Stimulated activated CD4-positive, alpha-beta T cell treated with anti-CD3 and anti-CD28 coated beads, Interleukin-12 subunit alpha, Interleukin-12 subunit beta, amount 100 ng/mL, for 4 hours (primary cell): Measurements from ENCODE around the gene ORAI3.
"Not testable (repeated sequence)": the region's sequence is repeated elsewhere in the genome, so short reads cannot be mapped to it uniquely, and the experiment has no call there.

Source experiments
- DNase-seq: peaks from one replicate; pipeline ENCODE4 v3.0.0-alpha.2; 2020

The ORAI3 gene

DNA sequence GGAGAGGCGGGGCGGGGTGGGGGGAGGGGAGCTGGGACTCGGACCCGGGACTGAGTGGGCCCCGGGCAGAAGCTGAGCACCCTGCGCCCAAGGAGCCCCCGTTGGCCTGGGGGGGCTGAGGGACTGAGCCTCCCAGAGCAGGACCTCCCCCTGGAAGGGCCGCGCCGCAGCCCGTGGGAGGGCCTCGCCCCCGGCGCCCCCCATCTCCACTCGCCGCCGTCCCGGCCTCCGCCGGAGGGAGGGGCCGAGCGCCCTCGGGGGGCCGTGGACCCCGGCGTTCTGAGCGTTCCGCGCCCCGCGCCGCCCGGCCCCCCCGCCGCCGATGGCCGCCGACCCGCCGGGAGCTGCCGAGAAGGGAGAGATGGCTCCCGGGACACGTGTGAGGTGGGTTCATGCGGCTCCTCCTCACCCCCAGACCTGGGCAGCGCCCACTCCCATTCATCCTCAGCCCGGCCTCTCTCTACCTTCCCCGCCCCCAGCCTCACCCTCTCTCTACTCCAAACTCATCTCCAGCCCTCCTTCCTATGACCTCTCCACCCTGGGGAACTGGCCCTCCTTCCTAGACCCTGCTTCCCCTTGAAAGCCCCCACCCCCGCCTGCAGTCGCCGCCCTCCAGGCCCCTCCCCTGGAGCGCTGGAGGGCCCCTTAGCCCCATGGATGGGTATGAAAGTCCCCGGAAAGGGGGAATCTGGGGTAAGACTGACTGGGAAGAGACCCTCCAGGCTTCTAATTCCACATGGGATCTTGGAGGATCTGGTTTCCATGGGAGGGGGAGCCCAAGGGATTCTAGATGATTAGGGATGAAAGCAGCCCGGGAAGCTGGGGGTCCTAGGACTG, 24.6 kb upstream of the ORAI3 start:
- no peak for DNase-seq

GRCh38 chr16:30924913-30925631, 23.8 kb upstream of the ORAI3 start:
- DNase-seq = no peak

DNA sequence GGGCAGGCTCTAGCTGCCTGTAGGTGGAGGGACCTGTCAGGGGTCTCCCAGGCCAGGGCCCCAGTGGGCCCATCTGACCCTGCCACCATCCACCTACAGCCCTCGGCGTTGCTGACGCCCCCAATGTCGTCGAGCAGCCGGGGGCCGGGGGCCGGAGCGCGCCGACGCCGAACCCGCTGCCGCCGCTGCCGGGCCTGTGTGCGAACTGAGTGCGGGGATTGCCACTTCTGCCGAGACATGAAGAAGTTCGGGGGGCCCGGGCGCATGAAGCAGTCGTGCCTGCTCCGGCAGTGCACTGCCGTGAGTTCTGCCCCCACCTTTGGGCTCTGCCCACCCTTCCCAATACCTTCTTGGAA, 23.3 kb upstream of the ORAI3 start:
- DNase-seq = no peak

GRCh38 chr16:30925995-30926811, 22.7 kb upstream of the ORAI3 start:
- no peak for DNase-seq

DNA sequence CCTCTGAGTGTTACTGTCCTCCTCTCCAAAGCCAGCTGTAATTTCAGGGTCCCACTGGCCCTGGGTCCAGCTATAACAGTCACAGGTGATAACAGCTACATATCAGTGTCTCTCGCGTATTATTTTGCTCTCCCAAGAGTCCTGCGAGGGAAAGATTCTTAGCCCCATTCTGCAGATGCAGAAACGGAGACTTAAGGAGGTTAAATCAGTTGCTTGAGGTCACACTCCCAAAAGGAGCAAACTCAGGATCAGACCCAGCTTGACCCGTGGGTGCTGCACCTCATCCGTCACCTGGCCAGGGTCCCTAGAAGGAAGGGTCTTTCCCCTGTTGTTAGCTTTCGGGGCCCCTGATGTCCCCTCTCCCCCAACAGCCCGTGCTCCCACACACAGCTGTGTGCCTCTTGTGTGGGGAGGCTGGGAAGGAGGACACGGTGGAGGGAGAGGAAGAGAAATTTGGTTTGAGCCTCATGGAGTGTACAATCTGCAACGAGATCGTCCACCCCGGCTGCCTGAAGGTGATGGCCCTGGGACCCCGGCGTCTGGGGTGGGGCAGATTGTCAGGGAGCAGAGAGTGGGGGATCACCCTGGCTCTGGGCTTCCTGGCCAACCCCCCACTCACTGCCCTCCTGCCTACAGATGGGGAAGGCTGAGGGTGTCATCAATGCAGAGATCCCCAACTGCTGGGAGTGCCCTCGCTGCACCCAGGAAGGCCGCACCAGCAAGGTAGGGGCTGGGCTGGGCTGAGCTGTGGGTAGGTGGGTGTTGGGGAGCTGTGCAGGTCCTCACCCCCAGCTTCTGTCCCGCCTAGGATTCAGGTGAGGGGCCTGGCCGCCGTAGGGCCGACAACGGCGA, 21.7 kb upstream of the ORAI3 start:
- DNase-seq = no peak

GRCh38 chr16:30927789-30928378, 21.0 kb upstream of the ORAI3 start:
- peak; percentile 40 for DNase-seq

DNA sequence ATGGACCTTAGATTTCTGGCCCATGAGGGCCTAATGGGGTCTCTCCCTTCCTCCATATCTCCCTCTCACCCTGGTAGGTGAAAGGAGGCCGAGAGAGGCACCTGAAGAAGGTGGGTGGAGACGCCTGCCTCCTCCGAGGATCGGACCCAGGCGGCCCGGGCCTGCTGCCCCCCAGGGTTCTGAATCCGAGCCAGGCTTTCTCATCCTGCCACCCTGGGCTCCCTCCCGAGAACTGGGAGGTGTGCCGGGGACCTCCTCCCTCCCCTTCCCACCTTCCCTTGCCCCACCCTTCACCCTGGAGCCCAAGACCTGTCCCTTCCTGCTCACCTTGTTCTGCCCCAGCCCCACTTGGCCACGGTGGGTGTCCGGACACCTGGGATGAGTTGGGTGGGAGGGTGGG, 20.5 kb upstream of the ORAI3 start:
- no peak for DNase-seq

- no peak for DNase-seq
Observed at GRCh38 chr16:30929167-30929566, 19.7 kb upstream of the ORAI3 start.

DNA sequence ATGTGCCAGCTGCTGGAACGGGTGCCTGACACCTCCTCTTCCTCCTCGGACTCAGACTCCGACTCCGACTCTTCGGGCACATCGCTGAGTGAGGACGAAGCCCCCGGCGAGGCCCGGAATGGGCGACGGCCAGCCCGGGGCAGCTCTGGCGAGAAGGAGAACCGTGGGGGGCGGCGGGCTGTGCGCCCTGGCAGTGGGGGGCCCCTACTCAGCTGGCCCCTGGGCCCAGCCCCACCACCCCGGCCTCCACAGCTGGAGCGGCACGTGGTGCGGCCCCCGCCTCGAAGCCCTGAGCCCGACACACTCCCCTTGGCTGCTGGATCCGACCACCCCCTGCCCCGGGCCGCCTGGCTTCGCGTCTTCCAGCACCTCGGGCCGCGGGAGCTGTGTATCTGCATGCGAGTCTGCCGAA, 18.7 kb upstream of the ORAI3 start:
- DNase-seq = no peak

- DNase-seq = no peak
Observed at GRCh38 chr16:30931068-30931650, 17.7 kb upstream of the ORAI3 start.

DNA sequence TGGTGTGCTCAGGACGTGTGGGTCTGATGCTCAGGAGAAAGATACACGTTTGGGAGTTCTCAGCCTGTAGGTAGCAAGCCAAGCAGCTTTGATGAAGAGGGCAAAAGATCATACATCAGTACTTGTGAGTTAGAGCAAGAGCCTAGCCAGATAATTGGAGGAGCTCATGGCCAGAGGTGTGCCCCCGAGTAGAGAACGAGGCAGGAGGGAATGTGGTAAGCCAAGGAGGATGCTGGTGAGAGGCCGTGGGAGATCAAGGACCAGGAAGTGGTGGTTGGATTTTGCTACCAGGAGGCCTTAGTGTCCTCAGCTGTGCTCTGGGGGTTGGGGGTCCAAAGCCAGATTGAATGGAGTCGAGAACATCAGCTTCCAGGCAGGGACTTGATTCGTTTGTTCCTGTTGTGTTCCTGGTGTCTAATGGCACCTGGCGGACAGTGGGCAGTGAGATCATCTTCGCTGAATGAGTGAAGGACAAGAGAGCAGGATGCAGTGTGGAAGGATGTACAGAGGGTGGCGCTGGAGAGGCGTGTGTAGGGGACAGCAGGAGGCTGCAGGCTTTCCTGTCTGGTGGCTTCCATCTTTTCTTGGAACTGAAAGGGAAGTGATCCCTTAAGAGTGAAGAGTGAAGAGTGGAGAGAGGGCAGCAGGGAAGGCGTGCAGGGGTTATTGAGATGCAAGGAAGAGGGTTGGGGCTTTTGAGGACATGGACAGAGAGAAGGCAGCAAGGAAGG, 13.9 kb upstream of the ORAI3 start:
- DNase-seq = no peak

- DNase-seq = no peak
Observed at GRCh38 chr16:30937692-30938091, 11.2 kb upstream of the ORAI3 start.

- DNase-seq = not testable (repeated sequence)
Observed at GRCh38 chr16:30939571-30939970, 9.3 kb upstream of the ORAI3 start.

- peak; percentile 53 for DNase-seq
Observed at GRCh38 chr16:30941600-30942425, 7.1 kb upstream of the ORAI3 start.

- DNase-seq = no peak
Observed at GRCh38 chr16:30942426-30942806, 6.5 kb upstream of the ORAI3 start.

- DNase-seq = no peak
Observed at GRCh38 chr16:30944352-30944751, 4.5 kb upstream of the ORAI3 start.

GRCh38 chr16:30946671-30947540, 2.0 kb upstream of the ORAI3 start:
- DNase-seq = no peak

- no peak for DNase-seq
Observed at GRCh38 chr16:30947541-30947858, 1.4 kb upstream of the ORAI3 start.
